Stimulated activated CD4-positive, alpha-beta T cell treated with anti-CD3 and anti-CD28 coated beads, Interleukin-15, amount 100 ng/mL, for 24 hours (primary cell): ENCODE results near the gene RASGRF2.
"Not testable (repeated sequence)": the region's sequence is repeated elsewhere in the genome, so short reads cannot be mapped to it uniquely, and the experiment has no call there.

ENCODE experiments used
- DNase-seq: peaks from one replicate; pipeline ENCODE4 v3.0.0-alpha.2; 2020

RASGRF2 gene

DNA sequence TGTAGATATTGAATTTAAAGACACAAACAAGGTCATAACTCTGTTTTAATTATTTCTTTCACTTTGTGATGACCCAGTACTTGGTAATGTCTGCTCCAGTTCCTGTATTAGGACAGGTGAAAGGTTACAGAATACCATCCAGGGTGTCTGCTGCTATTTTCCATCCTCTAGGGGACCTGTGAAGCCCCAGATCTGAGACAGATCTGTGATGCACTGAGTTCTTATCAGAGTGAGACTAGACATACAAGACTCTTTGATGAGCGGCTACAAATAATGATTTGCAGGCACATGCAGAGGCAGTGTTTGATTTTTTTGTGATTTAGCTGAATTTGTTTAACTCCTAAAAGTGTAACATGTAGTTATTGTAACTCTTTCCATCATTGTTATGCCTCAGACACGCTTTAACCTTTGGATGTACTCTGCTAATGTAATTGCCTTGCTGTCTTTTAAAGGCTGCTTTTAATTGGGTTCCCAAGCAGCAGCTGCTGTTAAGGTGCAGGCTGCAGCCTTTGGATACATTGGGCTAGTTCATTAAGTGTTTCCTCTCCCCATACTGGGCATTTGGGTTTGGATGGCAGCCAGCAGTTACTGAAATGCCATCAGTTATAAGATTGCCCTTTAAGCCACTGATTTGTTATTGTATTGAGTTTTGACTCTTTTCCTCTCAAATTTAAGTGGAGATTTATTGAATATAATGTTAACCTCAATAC is 63.3 kb downstream of the RASGRF2 start:
- DNase-seq, result no peak

DNA sequence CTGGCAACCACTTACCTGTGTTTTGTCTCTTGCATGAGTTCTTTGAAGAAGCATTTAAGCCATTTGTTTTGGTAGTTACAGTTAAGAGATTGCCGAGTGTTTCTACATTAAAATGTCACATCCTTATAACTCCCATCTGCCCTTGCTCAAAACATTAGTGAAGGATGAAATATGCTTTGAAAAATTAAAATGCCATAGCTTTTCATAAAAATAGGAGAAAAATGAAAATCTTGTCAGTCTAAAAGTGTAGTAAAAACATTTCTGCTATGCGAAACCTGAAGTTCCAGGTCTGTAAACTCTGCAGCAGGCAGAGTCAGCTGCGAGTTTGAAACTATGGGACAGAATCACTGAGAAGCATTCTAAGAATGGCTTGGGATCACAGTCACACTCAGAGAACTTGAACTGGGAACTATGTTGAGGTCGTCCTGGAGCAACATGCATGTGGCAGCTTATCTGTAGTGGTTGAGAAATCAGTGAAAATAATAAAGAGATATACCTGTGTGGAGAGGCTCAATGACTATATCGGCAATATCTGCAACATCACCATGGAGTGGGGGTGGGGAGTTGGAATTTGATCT is 67.4 kb downstream of the RASGRF2 start:
- no peak for DNase-seq

GRCh38 chr5:81028888-81029287 is 68.7 kb downstream of the RASGRF2 start:
- not testable (repeated sequence) for DNase-seq

DNA sequence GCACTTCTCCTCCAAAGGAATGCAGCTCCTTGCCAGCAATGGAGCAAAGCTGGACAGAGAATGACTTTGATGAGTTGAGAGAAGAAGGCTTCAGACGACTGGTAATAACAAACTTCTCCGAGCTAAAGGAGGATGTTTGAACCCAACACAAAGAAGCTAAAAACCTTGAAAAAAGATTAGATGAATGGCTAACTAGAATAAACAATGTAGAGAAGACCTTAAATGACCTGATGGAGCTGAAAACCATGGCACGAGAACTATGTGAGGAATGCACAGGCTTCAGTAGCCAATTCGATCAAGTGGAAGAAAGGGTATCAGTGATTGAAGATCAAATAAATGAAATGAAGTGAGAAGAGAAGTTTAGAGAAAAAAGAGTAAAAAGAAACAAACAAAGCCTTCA is 69.6 kb downstream of the RASGRF2 start:
- not testable (repeated sequence) for DNase-seq

- DNase-seq, result not testable (repeated sequence)
Observed at GRCh38 chr5:81030236-81031034, 70.3 kb downstream of the RASGRF2 start.

GRCh38 chr5:81035522-81035921 is 75.4 kb downstream of the RASGRF2 start:
- no peak for DNase-seq

GRCh38 chr5:81038495-81038894 is 78.3 kb downstream of the RASGRF2 start:
- DNase-seq, result no peak

- no peak for DNase-seq
Observed at GRCh38 chr5:81044868-81045267, 84.7 kb downstream of the RASGRF2 start.

DNA sequence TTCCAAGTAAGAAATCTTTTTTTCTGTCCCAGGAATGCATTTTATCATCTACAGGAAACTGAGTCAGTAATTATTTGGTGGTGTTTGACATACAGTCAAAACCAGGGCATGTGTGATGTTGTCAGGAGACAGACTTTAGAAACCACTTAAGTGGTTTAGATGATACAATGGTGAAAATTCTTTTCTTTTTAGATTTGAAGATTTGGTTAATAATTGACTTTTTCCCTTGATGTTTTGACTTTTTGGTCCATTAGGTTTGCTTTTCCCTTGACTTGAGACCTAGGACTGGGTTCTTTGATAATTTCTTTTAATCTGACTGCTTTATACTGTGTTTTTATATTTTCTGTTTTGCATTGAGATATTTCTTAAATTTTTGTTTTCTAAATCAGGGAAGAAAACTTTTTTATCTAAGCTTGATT is 85.2 kb downstream of the RASGRF2 start:
- DNase-seq, result no peak

DNA sequence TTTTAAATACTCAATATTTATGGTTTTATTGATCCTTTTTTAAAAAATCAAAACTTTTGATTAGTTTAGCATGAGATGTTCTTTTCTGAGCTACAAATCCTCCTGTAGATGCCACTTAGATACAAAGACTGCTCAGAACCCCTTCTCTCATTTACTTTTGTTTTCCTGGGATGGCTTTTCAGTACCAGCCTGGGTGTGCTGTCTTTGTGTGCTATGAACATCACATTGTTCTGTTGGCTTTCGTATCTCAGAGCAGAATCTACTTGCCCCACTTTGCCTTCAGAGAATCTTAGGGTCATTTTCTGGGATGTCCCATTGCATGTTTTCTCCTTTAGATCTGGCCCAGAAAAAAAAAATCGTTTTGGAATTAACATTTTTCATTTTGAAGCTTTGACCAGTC is 85.9 kb downstream of the RASGRF2 start:
- no peak for DNase-seq

DNA sequence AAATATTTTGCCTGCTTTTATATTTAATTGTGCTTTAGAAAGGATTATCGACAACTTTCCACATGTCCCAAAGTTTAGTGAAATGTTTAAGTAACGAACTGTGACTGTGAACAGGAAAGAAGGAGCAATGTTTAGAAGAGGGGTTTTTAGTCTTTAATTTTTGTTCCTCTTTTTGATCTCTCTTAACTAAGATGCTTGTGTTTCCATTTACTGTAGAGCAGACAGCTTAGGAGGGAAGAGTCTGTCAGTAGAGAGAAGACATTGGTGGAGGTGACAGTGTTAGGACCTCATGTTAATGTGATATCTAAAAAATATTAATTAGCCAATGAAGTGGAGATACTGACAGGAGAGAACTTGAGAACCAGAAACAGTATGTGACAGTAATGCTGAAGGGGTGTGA is 92.2 kb downstream of the RASGRF2 start:
- no peak for DNase-seq

DNA sequence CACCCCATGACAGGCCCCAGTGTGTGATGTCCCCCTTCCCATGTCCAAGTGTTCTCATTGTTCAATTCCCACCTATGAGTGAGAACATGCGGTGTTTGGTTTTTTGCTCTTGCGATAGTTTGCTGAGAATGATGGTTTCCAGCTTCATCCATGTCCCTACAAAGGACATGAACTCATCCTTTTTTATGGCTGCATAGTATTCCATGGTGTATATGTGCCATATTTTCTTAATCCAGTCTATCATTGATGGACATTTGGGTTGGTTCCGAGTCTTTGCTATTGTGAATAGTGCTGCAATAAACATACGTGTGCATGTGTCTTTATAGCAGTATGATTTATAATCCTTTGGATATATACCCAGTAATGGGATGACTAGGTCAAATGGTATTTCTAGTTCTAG is 93.1 kb downstream of the RASGRF2 start:
- not testable (repeated sequence) for DNase-seq

GRCh38 chr5:81058121-81058520 is 98.0 kb downstream of the RASGRF2 start:
- DNase-seq, result no peak

DNA sequence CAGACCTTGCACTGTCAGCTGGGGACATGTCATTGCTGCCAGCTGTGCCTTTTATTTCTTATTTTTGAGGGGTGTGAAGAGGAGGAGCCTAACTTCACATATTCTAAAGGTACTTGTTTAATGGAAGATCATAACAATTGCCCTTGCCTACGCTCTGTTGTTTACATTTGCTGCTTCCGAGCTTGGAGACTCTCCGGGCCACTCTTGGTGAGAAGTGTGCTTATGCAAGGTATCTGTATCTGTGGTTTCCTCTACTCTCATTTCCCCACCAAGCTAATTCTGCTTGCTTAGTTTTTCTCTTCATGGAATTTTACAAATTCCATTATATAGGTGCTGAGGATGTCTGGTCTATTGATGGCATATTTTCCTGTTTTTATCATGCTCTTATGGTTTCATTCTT is 105.3 kb downstream of the RASGRF2 start:
- DNase-seq, result no peak

DNA sequence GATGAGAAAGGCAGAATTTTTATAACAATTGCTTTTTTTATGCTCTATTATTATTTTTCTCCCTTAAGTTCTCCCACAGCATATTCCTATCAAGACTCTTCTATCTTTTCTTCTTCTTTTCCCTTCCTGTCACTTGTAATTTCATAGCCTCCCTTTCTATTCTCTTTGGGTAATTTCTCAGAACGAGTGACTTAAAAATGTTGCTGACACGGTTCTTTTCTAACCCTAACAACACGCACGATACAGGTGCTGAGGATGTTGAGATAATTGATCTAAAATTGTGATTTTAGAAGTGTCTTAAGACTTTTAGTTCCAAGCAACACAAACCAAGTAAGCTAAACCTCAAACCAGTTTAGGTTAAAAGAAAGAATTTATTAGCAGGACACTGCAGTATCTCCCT is 105.9 kb downstream of the RASGRF2 start:
- no peak for DNase-seq

- no peak for DNase-seq
Observed at GRCh38 chr5:81067406-81067805, 107.2 kb downstream of the RASGRF2 start.

- DNase-seq, result no peak
Observed at GRCh38 chr5:81068063-81068462, 107.9 kb downstream of the RASGRF2 start.

- DNase-seq, result no peak
Observed at GRCh38 chr5:81068635-81069034, 108.5 kb downstream of the RASGRF2 start.

GRCh38 chr5:81069990-81070389 is 109.8 kb downstream of the RASGRF2 start:
- DNase-seq, result no peak

GRCh38 chr5:81070571-81071255 is 110.5 kb downstream of the RASGRF2 start:
- no peak for DNase-seq

DNA sequence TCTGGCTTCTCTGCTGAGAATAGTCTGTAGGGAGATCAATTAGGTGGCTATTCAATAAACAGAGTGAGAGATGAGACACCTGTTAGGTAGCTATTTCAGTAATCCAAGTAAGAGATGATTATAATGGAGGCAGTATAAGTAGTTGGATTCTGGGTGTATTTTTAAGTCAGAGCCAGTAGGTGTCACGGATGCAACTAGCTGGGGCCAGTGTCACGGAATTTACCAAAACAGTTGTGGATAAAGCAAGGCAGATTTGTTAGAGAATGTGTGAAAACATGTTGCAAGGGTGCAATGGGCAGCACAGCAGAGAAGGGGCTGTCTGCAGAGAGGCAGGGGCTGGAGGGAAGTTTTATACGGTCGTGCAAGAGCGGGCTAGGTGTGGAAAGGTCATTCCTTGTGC is 114.9 kb downstream of the RASGRF2 start:
- no peak for DNase-seq

- DNase-seq, result no peak
Observed at GRCh38 chr5:81077105-81077504, 116.9 kb downstream of the RASGRF2 start.

GRCh38 chr5:81078930-81079329 is 118.8 kb downstream of the RASGRF2 start:
- DNase-seq, result no peak
